Natural killer cell treated with Interleukin-12 subunit alpha and Interleukin-12 subunit beta and Interleukin-15 and Interleukin-18, amount 100 ng/mL, for 72 hours (primary cell): ENCODE results near the gene OR13G1. TPM values are rescaled to one million over a fixed set of nuclear protein-coding genes. Genes with fewer than 3 reads are reported as not detected.

ENCODE experiments used
- ATAC-seq, 2 donors: fragments of 150-1000 bp; cut with Tn5 transposase in 1 of 2; sonication (Bioruptor Pico), chemical (Tn5 transposase) in 1 of 2; 2 replicates each; pipeline ENCODE4 v1.10.0; 2021
- DNase-seq: peaks from one replicate; pipeline ENCODE4 v3.0.0; 2022; ENCODE audit warnings: low spot score
- H3K27ac Mint-ChIP-seq, 2 donors: 1 replicate in 1 of 2; 2 replicates in 1 of 2; pipeline ENCODE4 v1.8.0; 2022; ENCODE audit warnings: mixed read lengths in 2 of 2, mild to moderate bottlenecking in 1 of 2, moderate library complexity in 1 of 2
- H3K27me3 Mint-ChIP-seq, 2 donors: 1 replicate in 1 of 2; 2 replicates in 1 of 2; pipeline ENCODE4 v1.8.0; 2022; ENCODE audit warnings: mixed read lengths in 2 of 2
- H3K36me3 Mint-ChIP-seq: one replicate; pipeline ENCODE4 v1.8.0; 2022; ENCODE audit warnings: mixed read lengths
- H3K4me1 Mint-ChIP-seq, 2 donors: 1 replicate in 1 of 2; 2 replicates in 1 of 2; pipeline ENCODE4 v1.8.0; 2022; ENCODE audit warnings: low read depth in 2 of 2, mixed read lengths in 2 of 2, mild to moderate bottlenecking in 1 of 2
- H3K4me3 Mint-ChIP-seq: one replicate; pipeline ENCODE4 v1.8.0; 2022; ENCODE audit warnings: mixed read lengths
- H3K9me3 Mint-ChIP-seq: 2 replicates; pipeline ENCODE4 v1.8.0; 2022; ENCODE audit warnings: mixed read lengths
- total RNA-seq, 2 donors: library from RNA; stranded (reverse); gene quantifications; one replicate each; pipeline ENCODE4 v1.2.3, GENCODE V29; 2022

OR13G1 gene
- total RNA-seq, 2 donors from 2014 or later: not detected

GRCh38 chr1:247639381-247639981 is 40.1 kb downstream of the OR13G1 start:
- ATAC-seq (peak; percentile 58 to 86), DNase-seq (peak; percentile 61)
- Mint-ChIP-seq H3K4me3 (no peak overlapping the region), H3K27me3 (peaks cover 9 to 44% of the 10 kb centered on the region in 2 donors), H3K9me3 (peaks cover 10% of the 10 kb centered on the region), H3K36me3 (no peaks in the 10 kb centered on the region), H3K27ac (no peak overlapping the region), H3K4me1 (peaks cover 0 to 3% of the 10 kb centered on the region in 2 donors)

GRCh38 chr1:247638781-247639180 is 40.8 kb downstream of the OR13G1 start:
- DNase-seq: no peak
- Mint-ChIP-seq H3K36me3 (no peaks in the 10 kb centered on the region), H3K27me3 (peaks cover 9 to 37% of the 10 kb centered on the region in 2 donors), H3K4me3 (peak overlapping the region; percentile 28), H3K9me3 (peaks cover 10% of the 10 kb centered on the region), H3K27ac (no peak overlapping the region), H3K4me1 (peaks cover 0 to 3% of the 10 kb centered on the region in 2 donors)
- ATAC-seq: no peak

GRCh38 chr1:247638011-247638410 is 41.5 kb downstream of the OR13G1 start:
- Mint-ChIP-seq H3K4me1 (peaks cover 0 to 3% of the 10 kb centered on the region in 2 donors), H3K9me3 (peaks cover 10% of the 10 kb centered on the region), H3K36me3 (no peaks in the 10 kb centered on the region), H3K27ac (no peak overlapping the region), H3K4me3 (no peak overlapping the region), H3K27me3 (peaks cover 9 to 31% of the 10 kb centered on the region in 2 donors)
- ATAC-seq (no peak), DNase-seq (no peak)

GRCh38 chr1:247627951-247628350 is 51.6 kb downstream of the OR13G1 start:
- Mint-ChIP-seq H3K27me3 (no peaks in the 10 kb centered on the region), H3K36me3 (no peaks in the 10 kb centered on the region), H3K27ac (no peak overlapping the region), H3K4me3 (no peak overlapping the region), H3K4me1 (no peaks in the 10 kb centered on the region), H3K9me3 (peaks cover 12% of the 10 kb centered on the region)
- ATAC-seq (no peak), DNase-seq (no peak)

Other genes with a start within 250 kb of the OR13G1 start
- gene OR2B11, start 221.6 kb downstream of the OR13G1 start, total RNA-seq: not detected
- gene OR2C3, start 143.3 kb downstream of the OR13G1 start, total RNA-seq: not detected
- gene GCSAML, start 130.6 kb downstream of the OR13G1 start, total RNA-seq: 1 to 10 TPM in 1 of 2 donors, under 1 TPM in 1; 0.57 to 3.3 TPM
- gene OR2G2, start 91.4 kb downstream of the OR13G1 start, total RNA-seq: not detected
- not detected for gene OR2G3, start 74.2 kb downstream of the OR13G1 start, total RNA-seq
- gene OR6F1, start 36.9 kb upstream of the OR13G1 start, total RNA-seq: not detected
- not detected for gene OR14K1, start 58.9 kb upstream of the OR13G1 start, total RNA-seq
- gene OR14A2, start 68.4 kb upstream of the OR13G1 start, total RNA-seq: not detected
- gene OR1C1, start 80.8 kb upstream of the OR13G1 start, total RNA-seq: not detected
- gene OR14A16, start 144.4 kb upstream of the OR13G1 start, total RNA-seq: not detected
- gene OR11L1, start 162.2 kb upstream of the OR13G1 start, total RNA-seq: not detected
- under 1 TPM; 0.39 to 0.50 TPM for gene TRIM58, start 177.4 kb upstream of the OR13G1 start, total RNA-seq
- gene OR2W3, start 215.8 kb upstream of the OR13G1 start, total RNA-seq: under 1 TPM; 0.31 to 0.47 TPM
- not detected for gene OR2T8, start 240.5 kb upstream of the OR13G1 start, total RNA-seq
- not detected for gene OR2AJ1, start 245.2 kb upstream of the OR13G1 start, total RNA-seq